AG09309 (cell line): ENCODE results near the gene CNTNAP2.

Experiments used
- DNase-seq: peaks from one replicate; pipeline ENCODE4 v3.0.0-alpha.2; 2010; ENCODE audit warnings: low read depth
- H3K4me3 ChIP-seq: 2 replicates; pipeline ENCODE4 v1.5.1; 2011; ENCODE audit warnings: mild to moderate bottlenecking, low read depth, low read length, moderate library complexity; ENCODE audit not compliant: control insufficient read depth
- CTCF ChIP-seq: IDR thresholded peaks from 2 replicates; pipeline ENCODE4 v1.5.1; 2011; ENCODE audit warnings: mild to moderate bottlenecking, low read depth, low read length, inconsistent platforms; ENCODE audit not compliant: insufficient read depth, control insufficient read depth; ENCODE audit errors: missing control alignments

CNTNAP2 gene

GRCh38 chr7:146548816-146549215 is 432.2 kb downstream of the CNTNAP2 start:
- H3K4me3 ChIP-seq: no peak overlapping the region
- TF ChIP-seq CTCF: no peak
- no peak for DNase-seq

GRCh38 chr7:146554556-146554955 is 438.0 kb downstream of the CNTNAP2 start:
- no peak for DNase-seq
- TF ChIP-seq CTCF: no peak
- H3K4me3 ChIP-seq: no peak overlapping the region

- TF ChIP-seq CTCF: no peak
- DNase-seq: no peak
- H3K4me3 ChIP-seq: no peak overlapping the region
Measured at GRCh38 chr7:146557971-146558469, 441.4 kb downstream of the CNTNAP2 start.

GRCh38 chr7:146565872-146566271 is 449.3 kb downstream of the CNTNAP2 start:
- DNase-seq: no peak
- no peak for TF ChIP-seq CTCF
- H3K4me3 ChIP-seq: no peak overlapping the region

- TF ChIP-seq CTCF: no peak
- no peak overlapping the region for H3K4me3 ChIP-seq
- DNase-seq: no peak
Measured at GRCh38 chr7:146575903-146576302, 459.3 kb downstream of the CNTNAP2 start.

GRCh38 chr7:146591976-146592375 is 475.4 kb downstream of the CNTNAP2 start:
- no peak overlapping the region for H3K4me3 ChIP-seq
- TF ChIP-seq CTCF: no peak
- no peak for DNase-seq

GRCh38 chr7:146606628-146607027 is 490.0 kb downstream of the CNTNAP2 start:
- TF ChIP-seq CTCF: no peak
- no peak for DNase-seq
- no peak overlapping the region for H3K4me3 ChIP-seq
